Epithelial cell of esophagus (primary cell): ENCODE measurements around the gene FSTL4.

Experiments
- DNase-seq: peaks from one replicate; pipeline ENCODE4 v3.0.0; 2010; ENCODE audit warnings: low read depth
- H3K4me3 ChIP-seq: 2 replicates; pipeline ENCODE4 v1.5.1; 2011; ENCODE audit warnings: mild to moderate bottlenecking, low read length, control low read depth
- TF ChIP-seq, protein P1 (sequence below): IDR thresholded peaks from 2 replicates; pipeline ENCODE4 v1.5.1; 2011; ENCODE audit warnings: low read depth, mild to moderate bottlenecking, low read length, control low read depth, inconsistent platforms; ENCODE audit not compliant: insufficient read depth; ENCODE audit errors: missing control alignments

The FSTL4 gene

DNA sequence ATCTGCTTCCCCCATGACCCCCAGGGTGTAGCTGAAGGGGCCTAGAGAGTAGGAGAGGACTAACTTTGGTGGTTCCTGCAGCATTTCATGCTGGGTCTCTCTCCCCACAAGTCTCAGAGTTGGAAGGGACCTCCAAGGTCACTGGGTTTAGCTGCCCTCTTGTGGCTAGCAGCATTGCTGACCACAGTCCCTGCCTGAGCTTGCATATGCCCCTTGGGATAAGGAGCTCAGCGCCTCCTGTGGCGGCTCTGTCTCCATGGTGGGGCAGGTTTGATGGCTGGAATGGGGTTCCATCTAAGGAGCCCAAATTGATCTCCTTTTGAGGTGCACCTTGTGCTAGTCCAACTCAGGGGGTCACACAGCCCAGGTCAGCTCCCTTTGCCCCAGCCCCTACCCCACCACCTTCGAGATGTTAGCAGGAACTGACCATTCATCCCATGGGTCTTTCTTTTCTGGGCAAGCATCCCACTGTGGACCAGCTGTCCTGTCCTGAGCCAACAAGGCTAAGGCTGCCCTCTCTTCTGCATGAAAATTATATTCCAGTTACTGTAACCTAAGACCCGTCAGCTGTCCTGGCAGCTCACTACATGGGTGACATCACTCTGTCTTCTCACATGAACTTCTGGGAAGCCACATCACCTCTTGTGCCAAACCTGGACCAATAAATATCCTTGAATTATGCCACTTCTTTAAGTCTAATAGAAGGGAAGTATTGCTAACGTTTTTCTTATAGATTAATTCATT lies 364.3 kb downstream of the FSTL4 start:
- TF ChIP-seq, protein P1, sequence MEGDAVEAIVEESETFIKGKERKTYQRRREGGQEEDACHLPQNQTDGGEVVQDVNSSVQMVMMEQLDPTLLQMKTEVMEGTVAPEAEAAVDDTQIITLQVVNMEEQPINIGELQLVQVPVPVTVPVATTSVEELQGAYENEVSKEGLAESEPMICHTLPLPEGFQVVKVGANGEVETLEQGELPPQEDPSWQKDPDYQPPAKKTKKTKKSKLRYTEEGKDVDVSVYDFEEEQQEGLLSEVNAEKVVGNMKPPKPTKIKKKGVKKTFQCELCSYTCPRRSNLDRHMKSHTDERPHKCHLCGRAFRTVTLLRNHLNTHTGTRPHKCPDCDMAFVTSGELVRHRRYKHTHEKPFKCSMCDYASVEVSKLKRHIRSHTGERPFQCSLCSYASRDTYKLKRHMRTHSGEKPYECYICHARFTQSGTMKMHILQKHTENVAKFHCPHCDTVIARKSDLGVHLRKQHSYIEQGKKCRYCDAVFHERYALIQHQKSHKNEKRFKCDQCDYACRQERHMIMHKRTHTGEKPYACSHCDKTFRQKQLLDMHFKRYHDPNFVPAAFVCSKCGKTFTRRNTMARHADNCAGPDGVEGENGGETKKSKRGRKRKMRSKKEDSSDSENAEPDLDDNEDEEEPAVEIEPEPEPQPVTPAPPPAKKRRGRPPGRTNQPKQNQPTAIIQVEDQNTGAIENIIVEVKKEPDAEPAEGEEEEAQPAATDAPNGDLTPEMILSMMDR = no peak
- no peak for DNase-seq
- no peak overlapping the region for H3K4me3 ChIP-seq

DNA sequence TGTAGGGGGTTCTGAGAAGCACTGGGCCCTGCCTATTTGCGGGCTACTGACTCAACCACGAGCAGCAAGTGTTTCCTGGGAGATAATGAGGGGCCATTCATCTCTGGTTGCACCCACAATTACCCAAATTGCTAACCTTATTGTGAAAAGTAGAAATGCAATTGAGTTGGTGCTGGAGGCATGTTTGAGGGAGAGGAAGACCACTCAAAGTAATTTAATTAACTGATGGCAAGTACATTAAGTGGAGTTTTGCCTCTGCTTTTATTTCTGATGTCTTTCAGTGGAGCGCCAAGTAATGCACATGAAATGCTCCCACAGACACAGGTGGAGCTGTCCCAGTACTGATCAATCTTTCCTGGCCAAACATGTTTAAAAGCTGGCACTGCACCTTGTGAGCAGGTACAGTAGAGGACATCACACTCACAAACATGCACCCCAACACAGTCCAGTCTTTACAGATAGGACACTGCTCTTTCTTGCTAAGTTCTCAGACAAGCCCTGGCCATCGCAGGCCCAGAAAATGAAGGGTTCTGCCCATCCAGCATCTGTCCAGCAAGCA lies 365.1 kb downstream of the FSTL4 start:
- peak; percentile 31 for DNase-seq
- TF ChIP-seq, protein P1 = no peak
- no peak overlapping the region for H3K4me3 ChIP-seq

DNA sequence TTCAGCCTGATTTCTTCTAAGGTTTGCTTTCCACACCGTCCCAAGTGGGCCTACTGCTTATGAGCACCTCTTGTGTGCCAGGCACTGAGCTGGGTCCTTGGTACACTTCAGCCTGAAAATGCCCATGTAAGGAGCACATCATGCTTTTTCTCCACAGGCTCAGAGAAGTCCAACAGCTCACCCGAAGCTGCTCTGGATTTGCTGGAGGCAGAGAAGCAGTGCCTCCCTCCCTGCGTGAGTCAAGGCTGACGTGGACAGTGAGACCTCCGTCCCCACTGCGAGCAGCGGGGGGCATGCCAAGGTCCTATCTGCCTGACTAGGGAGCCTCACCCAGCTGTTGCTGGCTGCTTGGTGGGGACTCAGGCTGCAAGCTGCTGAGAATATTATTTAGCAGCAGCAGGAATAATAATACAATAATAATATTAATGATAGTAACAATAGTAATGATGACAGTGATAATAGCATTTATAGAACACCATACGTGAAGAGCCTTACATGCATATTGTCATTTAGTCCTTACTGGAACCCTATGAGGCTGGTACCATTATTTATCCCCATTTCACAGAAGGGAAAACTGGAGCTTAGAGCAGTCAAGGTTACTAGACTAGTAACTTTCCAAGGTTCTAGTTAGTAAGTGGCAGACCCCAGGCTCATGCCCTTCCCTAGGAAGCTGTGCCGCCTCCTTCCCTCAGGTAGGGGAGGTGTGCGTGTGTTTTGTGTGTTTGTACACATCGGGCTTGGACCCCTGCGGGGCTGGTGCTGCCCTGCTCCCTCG lies 365.8 kb downstream of the FSTL4 start:
- TF ChIP-seq, protein P1 = no peak
- no peak overlapping the region for H3K4me3 ChIP-seq
- no peak for DNase-seq

DNA sequence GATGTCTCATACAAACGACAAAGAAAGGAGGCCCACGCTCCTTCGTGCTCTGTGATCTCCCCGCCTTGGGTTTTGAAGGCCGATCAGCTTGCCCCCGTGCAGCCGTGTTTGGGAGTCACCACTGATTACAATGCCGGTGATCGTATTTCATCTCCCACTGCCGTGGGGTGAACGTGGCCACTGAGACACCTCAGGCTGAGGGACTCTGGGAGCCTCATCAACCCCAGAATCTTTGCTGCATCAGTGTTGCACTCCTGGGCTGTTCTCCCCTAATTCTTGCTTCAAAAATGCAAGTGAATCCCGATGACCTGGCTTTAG lies 366.3 kb downstream of the FSTL4 start:
- TF ChIP-seq, protein P1 = no peak
- no peak overlapping the region for H3K4me3 ChIP-seq
- no peak for DNase-seq

GRCh38 chr5:133245191-133246052 lies 366.9 kb downstream of the FSTL4 start:
- H3K4me3 ChIP-seq = no peak overlapping the region
- TF ChIP-seq, protein P1 = no peak
- DNase-seq = peak; percentile 99

DNA sequence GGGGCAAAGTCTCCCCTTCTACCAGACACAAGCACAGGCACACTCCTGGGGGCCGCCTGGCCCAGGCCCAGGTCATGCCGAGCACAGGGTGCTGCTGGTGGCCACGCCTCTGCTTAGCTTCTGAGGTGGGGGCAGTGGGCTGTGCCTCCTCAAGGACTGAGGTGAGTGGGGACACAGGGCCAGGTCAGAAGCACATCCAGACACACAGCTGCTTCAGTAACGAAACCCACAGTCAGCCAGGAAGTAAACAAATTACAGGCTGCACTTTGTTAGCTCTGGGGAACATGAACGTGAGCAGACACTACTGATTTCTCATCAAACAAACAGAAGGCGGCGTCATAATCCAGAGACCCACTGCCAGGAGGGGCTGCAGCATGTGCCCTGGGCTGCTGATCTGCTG lies 368.1 kb downstream of the FSTL4 start:
- no peak overlapping the region for H3K4me3 ChIP-seq
- TF ChIP-seq, protein P1 = no peak
- DNase-seq = peak; percentile 30
